GM12878 (cell line): Measurements from ENCODE around the gene TIGAR.
A peak's percentile ranks its signal among the peaks of the same experiment; 100 is the strongest.

Source experiments
- CBFB ChIP-seq: IDR thresholded peaks from 2 replicates; pipeline ENCODE4 v1.6.1; 2016; ENCODE audit warnings: antibody characterized with exemption, low read depth
- CTCF ChIP-seq, 3 experiments: IDR thresholded peaks in 2 of 3; conservative IDR thresholded peaks in 1 of 3; 2 replicates each; pipeline ENCODE4 v1.5.1; 2011; ENCODE audit warnings: low read depth in 3 of 3, low read length in 3 of 3, mild to moderate bottlenecking in 3 of 3, control low read depth in 2 of 3, moderate library complexity in 2 of 3, inconsistent platforms in 1 of 3, mixed read lengths in 1 of 3; ENCODE audit not compliant: control insufficient read depth in 2 of 3, insufficient read depth in 1 of 3; ENCODE audit errors: extremely low read depth in 1 of 3
- EP300 ChIP-seq, 2 experiments: fragments of 150-350 bp in 1 of 2; IDR thresholded peaks; 2 replicates each; pipeline ENCODE4 v1.6.1; 2011 to 2012; ENCODE audit warnings: low read depth in 2 of 2, low read length in 2 of 2, borderline replicate concordance in 1 of 2, improper control_type of control experiment in 1 of 2, inconsistent platforms in 1 of 2; ENCODE audit not compliant: control insufficient read depth in 1 of 2
- EZH2 ChIP-seq: IDR thresholded peaks from 2 replicates; pipeline ENCODE4 v1.6.1; 2012; ENCODE audit warnings: low read depth, mild to moderate bottlenecking, control low read depth, inconsistent platforms, low read length, borderline replicate concordance; ENCODE audit not compliant: control insufficient read depth
- IKZF1 ChIP-seq: fragments of 450-650 bp; conservative IDR thresholded peaks from 2 replicates; pipeline ENCODE4 v1.6.1; 2017; ENCODE audit warnings: antibody characterized with exemption, mild to moderate bottlenecking
- KLF5 ChIP-seq: fragments of 450-650 bp; IDR thresholded peaks from 2 replicates; pipeline ENCODE4 v1.6.1; 2014; ENCODE audit warnings: mild to moderate bottlenecking; ENCODE audit not compliant: partially characterized antibody
- NRF1 ChIP-seq: conservative IDR thresholded peaks from 2 replicates; pipeline ENCODE4 v1.6.1; 2011; ENCODE audit warnings: mild to moderate bottlenecking, low read depth, low read length, improper control_type of control experiment
- POLR2A ChIP-seq: IDR thresholded peaks from 2 replicates; pipeline ENCODE4 v1.6.1; 2011; ENCODE audit warnings: low read depth, mild to moderate bottlenecking, low read length
- SIN3A ChIP-seq: IDR thresholded peaks from 2 replicates; pipeline ENCODE4 v1.6.1; 2012; ENCODE audit warnings: low read depth, low read length, improper control_type of control experiment
- SPI1 ChIP-seq: IDR thresholded peaks from 2 replicates; pipeline ENCODE4 v1.6.1; 2011; ENCODE audit warnings: low read depth, mild to moderate bottlenecking, low read length, moderate library complexity, borderline replicate concordance; ENCODE audit not compliant: insufficient read depth
- SRF ChIP-seq, 2 experiments: IDR thresholded peaks; 2 replicates each; pipeline ENCODE4 v1.6.1; 2011; ENCODE audit warnings: low read depth in 2 of 2, low read length in 2 of 2, mild to moderate bottlenecking in 1 of 2, moderate library complexity in 1 of 2
- TCF12 ChIP-seq: IDR thresholded peaks from 2 replicates; pipeline ENCODE4 v1.6.1; 2011; ENCODE audit warnings: low read depth, mild to moderate bottlenecking, low read length
- ZZZ3 ChIP-seq: IDR thresholded peaks from 2 replicates; pipeline ENCODE4 v1.6.1; 2011; ENCODE audit warnings: low read depth; ENCODE audit not compliant: control insufficient read depth, insufficient read length
- TF ChIP-seq, protein P1 (sequence below): IDR thresholded peaks from 2 replicates; pipeline ENCODE4 v1.6.1; 2011; ENCODE audit warnings: borderline replicate concordance, low read depth, mild to moderate bottlenecking, moderate library complexity, mixed read lengths, low read length; ENCODE audit not compliant: insufficient read depth; ENCODE audit errors: extremely low read length

GRCh38 chr12:4307593-4308333 is 13.2 kb upstream of the TIGAR start:
- TF ChIP-seq SPI1 (no peak), EZH2 (no peak), EP300 (IDR thresholded peaks at IDR 0.05; ENCODE audit: borderline replicate concordance in 1 of 2, control insufficient read depth in 1 of 2, low read depth in 2 of 2, low read length in 2 of 2) (no peak), TCF12 (no peak), POLR2A (no peak), CBFB (no peak), CTCF (IDR thresholded peaks at IDR 0.05 in 2 of 3, conservative IDR thresholded peaks at IDR 0.05 in 1 of 3; ENCODE audit: control insufficient read depth in 2 of 3, extremely low read depth in 1 of 3, insufficient read depth in 1 of 3, low read depth in 3 of 3, low read length in 3 of 3) (peak; percentile 34 to 51 (median 41); a peak in 4 of 6 replicates), KLF5 (no peak), SIN3A (no peak), SRF (IDR thresholded peaks at IDR 0.05; ENCODE audit: low read depth in 2 of 2, low read length in 2 of 2) (no peak), NRF1 (no peak), ZZZ3 (no peak), IKZF1 (no peak)
- TF ChIP-seq, protein P1, sequence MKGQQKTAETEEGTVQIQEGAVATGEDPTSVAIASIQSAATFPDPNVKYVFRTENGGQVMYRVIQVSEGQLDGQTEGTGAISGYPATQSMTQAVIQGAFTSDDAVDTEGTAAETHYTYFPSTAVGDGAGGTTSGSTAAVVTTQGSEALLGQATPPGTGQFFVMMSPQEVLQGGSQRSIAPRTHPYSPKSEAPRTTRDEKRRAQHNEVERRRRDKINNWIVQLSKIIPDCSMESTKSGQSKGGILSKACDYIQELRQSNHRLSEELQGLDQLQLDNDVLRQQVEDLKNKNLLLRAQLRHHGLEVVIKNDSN = no peak
